Effector memory CD8-positive, alpha-beta T cell (primary cell): ENCODE results near the gene CLDN15.

ENCODE experiments used
- ATAC-seq: fragments of 150-1000 bp; cut with Tn5 transposase; replicated peaks from 2 replicates; pipeline ENCODE4 v1.10.0; 2021; ENCODE audit warnings: mild to moderate bottlenecking, moderate library complexity
- DNase-seq, 3 experiments: peaks; one replicate each; pipeline ENCODE4 v3.0.0; 2021
- H3K27ac Mint-ChIP-seq, 2 donors: one replicate each; pipeline ENCODE4 v1.8.0; 2022; ENCODE audit warnings: mild to moderate bottlenecking in 2 of 2, mixed read lengths in 2 of 2, moderate library complexity in 2 of 2
- H3K27me3 Mint-ChIP-seq, 2 donors: one replicate each; pipeline ENCODE4 v1.8.0; 2022; ENCODE audit warnings: mixed read lengths in 2 of 2
- H3K36me3 Mint-ChIP-seq: one replicate; pipeline ENCODE4 v1.8.0; 2022; ENCODE audit warnings: mild to moderate bottlenecking, moderate library complexity, mixed read lengths; ENCODE audit not compliant: insufficient read depth
- H3K4me1 Mint-ChIP-seq, 2 donors: one replicate each; pipeline ENCODE4 v1.8.0; 2022; ENCODE audit warnings: low read depth in 2 of 2, mixed read lengths in 2 of 2
- H3K4me3 Mint-ChIP-seq, 2 donors: one replicate each; pipeline ENCODE4 v1.8.0; 2022; ENCODE audit warnings: mild to moderate bottlenecking in 2 of 2, mixed read lengths in 2 of 2, moderate library complexity in 2 of 2
- H3K9me3 Mint-ChIP-seq, 2 donors: one replicate each; pipeline ENCODE4 v1.8.0; 2022; ENCODE audit warnings: mixed read lengths in 2 of 2

CLDN15 gene

GRCh38 chr7:101225650-101226049 is 12.0 kb downstream of the CLDN15 start:
- DNase-seq, result no peak
- Mint-ChIP-seq H3K27ac (no peak overlapping the region), H3K4me3 (no peak overlapping the region), H3K36me3 (peaks cover 62% of the 10 kb centered on the region), H3K27me3 (no peaks in the 10 kb centered on the region), H3K4me1 (peaks cover 17 to 20% of the 10 kb centered on the region in 2 donors), H3K9me3 (no peaks in the 10 kb centered on the region)
- no peak for ATAC-seq

- H3K4me1 Mint-ChIP-seq, result peaks cover 27 to 33% of the 10 kb centered on the region in 2 donors
- DNase-seq (no peak), ATAC-seq (no peak)
- H3K27me3 Mint-ChIP-seq, result no peaks in the 10 kb centered on the region
- peaks cover 60% of the 10 kb centered on the region for H3K36me3 Mint-ChIP-seq
- H3K27ac Mint-ChIP-seq, result no peak overlapping the region
- no peak overlapping the region for H3K4me3 Mint-ChIP-seq
- H3K9me3 Mint-ChIP-seq, result no peaks in the 10 kb centered on the region
These were observed 14.1 kb downstream of the CLDN15 start for GRCh38 chr7:101223528-101223927.

DNA sequence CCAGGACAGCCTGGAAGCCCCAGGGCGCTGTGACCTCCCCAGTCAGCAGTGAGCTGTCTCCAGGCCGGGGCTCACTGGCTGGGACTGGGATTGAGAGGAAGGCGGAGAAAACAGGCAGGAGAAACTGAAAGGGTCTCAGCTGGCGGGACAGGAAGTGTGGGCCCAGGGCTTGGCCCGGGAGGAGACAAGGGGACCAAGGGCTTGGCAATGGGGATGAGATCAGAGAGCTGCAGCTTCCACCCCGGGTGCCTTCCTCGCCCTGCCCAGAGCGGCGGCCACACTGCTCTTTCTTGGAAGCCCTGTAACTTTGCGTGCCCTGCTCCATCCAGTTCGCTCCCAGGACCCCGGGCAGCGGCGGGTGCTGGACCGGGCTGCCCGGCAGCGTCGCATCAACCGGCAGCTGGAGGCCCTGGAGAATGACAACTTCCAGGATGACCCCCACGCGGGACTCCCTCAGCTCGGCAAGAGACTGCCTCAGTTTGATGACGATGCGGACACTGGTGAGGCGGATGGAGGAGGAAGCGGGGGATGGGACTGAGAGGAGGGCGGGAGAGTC is 15.2 kb downstream of the CLDN15 start:
- Mint-ChIP-seq H3K27ac (peak overlapping the region in 1 of 2 donors; percentile 78), H3K36me3 (peaks cover 60% of the 10 kb centered on the region), H3K4me3 (no peak overlapping the region)

GRCh38 chr7:101220295-101220694 is 17.3 kb downstream of the CLDN15 start:
- DNase-seq (no peak), ATAC-seq (no peak)
- Mint-ChIP-seq H3K4me1 (peaks cover 44 to 46% of the 10 kb centered on the region in 2 donors), H3K27me3 (no peaks in the 10 kb centered on the region), H3K27ac (peak overlapping the region in 1 of 2 donors; percentile 17), H3K4me3 (peak overlapping the region in 1 of 2 donors; percentile 33), H3K36me3 (peaks cover 56% of the 10 kb centered on the region), H3K9me3 (no peaks in the 10 kb centered on the region)

More for the DNA sequence above, 15.2 kb downstream of the CLDN15 start:
- Mint-ChIP-seq H3K9me3 (no peaks in the 10 kb centered on the region), H3K4me1 (peaks cover 32 to 39% of the 10 kb centered on the region in 2 donors), H3K27me3 (no peaks in the 10 kb centered on the region)
- ATAC-seq, result no peak
- DNase-seq, result no peak

DNA sequence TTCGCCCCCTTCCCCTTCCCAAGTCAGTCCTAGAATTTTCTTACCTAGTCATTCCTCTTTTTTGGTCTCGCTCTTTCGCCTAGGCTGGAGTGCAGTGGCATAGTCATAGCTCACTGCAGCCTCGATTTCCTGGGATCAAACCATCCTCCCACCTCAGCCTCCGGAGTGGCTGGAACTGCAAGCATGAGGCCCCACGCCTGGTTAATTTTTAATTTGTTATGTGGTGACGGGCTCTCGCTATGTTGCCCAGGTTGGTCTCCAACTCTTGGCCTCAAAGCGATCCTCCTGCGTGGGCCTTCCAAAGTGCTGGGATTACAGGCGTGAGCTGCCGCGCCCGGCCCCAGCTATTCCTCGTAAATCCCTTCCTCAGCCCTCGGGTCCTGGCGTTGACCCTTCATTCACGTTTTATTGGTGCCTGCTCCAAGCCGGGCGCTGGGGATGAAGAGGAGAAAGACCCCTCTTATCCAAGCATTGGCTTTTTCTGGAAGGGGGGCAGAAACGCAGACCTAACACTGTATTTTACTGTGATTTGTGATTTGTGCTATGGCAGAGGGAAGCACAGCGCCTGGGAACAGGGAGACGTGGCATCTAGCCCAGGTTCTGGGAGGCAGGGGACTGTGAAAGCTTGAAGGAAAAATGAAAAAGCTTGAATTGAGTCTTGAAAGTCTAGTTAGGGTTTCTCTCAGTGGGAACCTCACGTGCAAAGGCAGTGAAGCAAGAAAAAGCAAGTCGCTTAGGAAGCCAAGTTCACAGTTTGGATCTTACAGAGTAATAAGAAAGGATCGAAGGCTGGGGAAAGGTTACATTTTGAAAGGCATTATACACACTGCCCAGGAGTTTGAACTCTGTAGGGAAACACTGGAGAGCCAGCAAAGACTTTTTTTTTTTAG is 19.1 kb downstream of the CLDN15 start:
- Mint-ChIP-seq H3K4me1 (peaks cover 44 to 46% of the 10 kb centered on the region in 2 donors), H3K36me3 (peaks cover 48% of the 10 kb centered on the region), H3K27me3 (no peaks in the 10 kb centered on the region), H3K4me3 (peak overlapping the region; percentile 95), H3K27ac (peak overlapping the region; percentile 98), H3K9me3 (no peaks in the 10 kb centered on the region)
- ATAC-seq, result no peak
- DNase-seq, result no peak

DNA sequence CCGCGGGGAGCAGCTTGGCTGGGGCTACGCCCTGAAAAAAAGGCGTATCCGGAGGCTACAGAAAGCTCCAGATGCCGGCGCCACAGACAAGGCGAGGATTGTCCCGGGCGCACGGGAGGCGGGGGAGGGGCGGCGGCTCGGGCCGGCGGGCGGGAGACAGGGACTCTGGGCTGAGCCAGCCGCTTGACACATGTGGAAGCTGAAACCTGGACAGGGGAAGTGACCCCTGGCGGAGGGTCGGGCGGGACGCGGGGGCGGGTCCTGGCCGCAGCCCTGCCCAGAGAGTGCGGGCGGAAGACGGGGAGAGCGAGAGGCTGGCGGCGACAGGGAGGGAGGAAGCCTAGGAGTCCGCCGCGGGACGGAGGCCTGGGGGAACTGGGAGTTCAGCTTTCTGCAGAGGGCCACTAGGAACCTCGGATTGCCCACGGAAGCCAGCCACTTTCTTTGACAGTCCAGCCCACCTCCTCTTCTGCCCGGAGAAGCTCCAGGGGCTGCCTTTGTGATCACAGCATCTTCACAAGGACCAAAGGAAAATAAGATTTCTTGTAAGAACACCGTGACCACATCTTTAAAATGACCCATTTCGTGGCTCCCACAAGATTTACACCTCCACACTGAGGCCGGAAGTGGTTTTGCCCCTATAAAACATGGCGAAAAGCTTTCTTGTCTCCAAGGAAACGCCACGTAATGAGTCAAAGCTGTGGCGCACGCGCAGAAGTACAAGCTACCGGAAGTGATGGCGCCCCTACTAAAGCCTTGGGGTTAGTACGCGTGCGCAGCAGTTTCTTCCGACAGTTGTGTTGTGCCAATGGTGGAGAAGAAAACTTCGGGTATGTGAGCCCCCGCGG is 20.0 kb downstream of the CLDN15 start, which contains the start of the genes PLOD3 and ZNHIT1:
Gene PLOD3 (minus strand): TSS at position 194 of the 848 bp plus-strand sequence. CDS start 307 bp downstream, outside the sequence.
Gene ZNHIT1 (plus strand): TSS at position 778 of the 848 bp plus-strand sequence. CDS start 31 bp downstream, at position 809.
- ATAC-seq (peak; percentile 85), DNase-seq (peak; percentile 93 to 96 (median 94))
- H3K4me3 Mint-ChIP-seq, result peak within 1 kb of the TSS; percentile 95
- no peaks in the 10 kb centered on the region for H3K9me3 Mint-ChIP-seq
- H3K27me3 Mint-ChIP-seq, result no peaks in the 10 kb centered on the region
- peak within 1 kb of the TSS; percentile 98 for H3K27ac Mint-ChIP-seq
- H3K4me1 Mint-ChIP-seq, result peaks cover 44 to 46% of the 10 kb centered on the region in 2 donors
- peaks cover 43% of the 10 kb centered on the region for H3K36me3 Mint-ChIP-seq

DNA sequence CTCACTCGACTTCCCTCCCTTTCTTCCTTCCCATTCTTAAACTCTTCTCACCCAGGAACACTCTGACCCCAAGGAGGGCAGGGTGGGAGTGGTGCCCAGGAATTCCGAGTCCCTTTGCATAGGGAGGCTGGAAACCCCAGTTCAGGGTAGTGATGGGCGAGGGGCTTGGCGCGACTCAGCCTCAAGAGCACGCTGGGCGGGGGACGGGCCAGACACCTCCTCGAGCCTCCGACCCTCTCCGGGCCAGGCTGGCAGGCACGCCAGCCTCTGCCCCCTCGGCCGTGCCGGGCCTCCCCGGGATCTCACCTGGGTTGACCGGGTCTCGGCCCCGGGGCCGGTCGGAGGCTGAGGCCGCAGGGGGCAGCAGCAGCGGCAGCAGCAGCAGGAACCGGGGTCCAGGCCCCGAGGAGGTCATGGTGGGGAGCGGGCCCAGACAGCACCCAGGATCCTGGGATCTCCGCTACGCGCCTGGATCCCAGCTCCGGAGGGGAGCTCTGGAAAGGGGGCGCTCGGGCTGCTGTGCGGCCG is 20.7 kb downstream of the CLDN15 start:
- H3K27me3 Mint-ChIP-seq, result no peaks in the 10 kb centered on the region
- H3K4me1 Mint-ChIP-seq, result peaks cover 41 to 42% of the 10 kb centered on the region in 2 donors
- ATAC-seq (no peak), DNase-seq (peak in 1 of 3 experiments; percentile 10)
- peak overlapping the region; percentile 95 for H3K4me3 Mint-ChIP-seq
- peak overlapping the region; percentile 65 to 98 for H3K27ac Mint-ChIP-seq
- H3K9me3 Mint-ChIP-seq, result no peaks in the 10 kb centered on the region
- peaks cover 39% of the 10 kb centered on the region for H3K36me3 Mint-ChIP-seq

GRCh38 chr7:101216001-101216859 is 21.4 kb downstream of the CLDN15 start:
- H3K36me3 Mint-ChIP-seq, result peaks cover 35% of the 10 kb centered on the region
- ATAC-seq, result no peak

DNA sequence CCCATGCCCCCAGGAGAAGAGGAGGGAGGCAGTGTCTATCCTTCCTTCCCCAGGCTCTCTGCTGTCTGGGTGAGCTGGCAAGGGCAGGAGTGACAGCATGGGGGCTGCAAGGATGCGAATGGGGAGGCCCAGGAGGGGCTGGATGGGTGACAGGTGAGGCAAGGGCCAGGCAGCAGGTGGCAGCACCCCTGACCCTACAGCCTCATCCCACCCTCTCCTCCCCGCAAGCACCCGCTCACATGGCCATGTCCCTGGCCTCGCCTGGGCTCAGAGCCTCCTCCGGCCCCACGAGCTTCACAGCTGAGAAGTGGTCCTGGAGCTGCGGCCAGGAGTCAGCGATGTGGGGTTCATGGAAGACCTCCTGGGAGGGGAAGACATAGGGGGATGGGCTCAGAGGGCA is 25.6 kb downstream of the CLDN15 start:
- Mint-ChIP-seq H3K9me3 (no peaks in the 10 kb centered on the region), H3K4me3 (no peak overlapping the region), H3K36me3 (peaks cover 35% of the 10 kb centered on the region)

More at GRCh38 chr7:101216001-101216859, 21.4 kb downstream of the CLDN15 start:
- H3K4me3 Mint-ChIP-seq, result peak overlapping the region; percentile 95
- no peak for DNase-seq
- H3K4me1 Mint-ChIP-seq, result peaks cover 34 to 35% of the 10 kb centered on the region in 2 donors
- no peaks in the 10 kb centered on the region for H3K9me3 Mint-ChIP-seq
- no peaks in the 10 kb centered on the region for H3K27me3 Mint-ChIP-seq
- H3K27ac Mint-ChIP-seq, result peak overlapping the region; percentile 65 to 98

DNA sequence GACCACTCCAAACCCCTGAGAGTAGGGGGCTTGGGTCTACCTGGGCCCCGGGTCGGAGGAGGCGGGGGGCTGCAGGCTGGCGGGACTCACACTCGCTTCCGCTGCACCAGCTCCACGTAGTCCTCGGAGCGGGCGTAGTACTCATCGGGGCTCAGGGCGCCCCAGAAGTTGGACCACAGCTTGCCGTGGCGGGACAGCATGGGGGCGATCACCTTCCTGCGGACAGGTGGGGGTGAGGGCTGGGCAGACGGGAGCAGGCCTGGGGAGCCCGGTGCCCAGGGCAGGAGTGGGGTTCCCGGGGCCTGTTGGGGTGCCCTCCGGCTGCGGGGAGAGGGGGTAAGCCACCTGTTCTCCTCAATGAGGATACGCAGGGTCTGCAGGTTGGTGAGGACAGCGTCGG is 26.1 kb downstream of the CLDN15 start:
- ATAC-seq (no peak), DNase-seq (no peak)
- H3K9me3 Mint-ChIP-seq, result no peaks in the 10 kb centered on the region
- no peaks in the 10 kb centered on the region for H3K27me3 Mint-ChIP-seq
- no peak overlapping the region for H3K4me3 Mint-ChIP-seq
- no peak overlapping the region for H3K27ac Mint-ChIP-seq
- H3K4me1 Mint-ChIP-seq, result peaks cover 5 to 7% of the 10 kb centered on the region in 2 donors
- H3K36me3 Mint-ChIP-seq, result peaks cover 33% of the 10 kb centered on the region

More for the DNA sequence above, 25.6 kb downstream of the CLDN15 start:
- ATAC-seq (no peak), DNase-seq (no peak)
- Mint-ChIP-seq H3K4me1 (peaks cover 7 to 11% of the 10 kb centered on the region in 2 donors), H3K27ac (no peak overlapping the region), H3K27me3 (no peaks in the 10 kb centered on the region)

DNA sequence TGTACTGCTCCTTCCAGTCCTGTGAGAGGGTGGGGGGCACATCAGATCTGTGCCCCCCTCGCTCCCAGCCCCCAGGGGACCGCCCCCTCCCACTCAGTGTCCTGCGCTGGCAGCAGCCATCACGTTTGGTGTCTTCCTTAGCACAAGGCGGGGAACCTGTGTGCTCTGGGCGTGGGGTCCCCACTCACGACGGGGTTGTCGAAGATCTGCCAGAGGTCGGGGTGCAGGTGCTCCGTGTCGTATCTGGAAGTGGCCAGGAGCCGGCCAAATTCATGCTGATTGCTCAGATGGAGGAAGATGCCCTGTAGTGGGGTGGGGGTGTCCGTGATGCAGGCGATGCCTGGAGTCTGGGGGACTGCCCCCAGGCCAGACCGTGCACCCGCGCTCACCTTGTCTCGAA is 27.5 kb downstream of the CLDN15 start:
- no peak overlapping the region for H3K27ac Mint-ChIP-seq
- H3K27me3 Mint-ChIP-seq, result no peaks in the 10 kb centered on the region
- DNase-seq, result no peak
- H3K36me3 Mint-ChIP-seq, result peaks cover 27% of the 10 kb centered on the region
- H3K4me1 Mint-ChIP-seq, result peaks cover 0 to 2% of the 10 kb centered on the region in 2 donors
- no peak for ATAC-seq
- no peak overlapping the region for H3K4me3 Mint-ChIP-seq
- H3K9me3 Mint-ChIP-seq, result no peaks in the 10 kb centered on the region

DNA sequence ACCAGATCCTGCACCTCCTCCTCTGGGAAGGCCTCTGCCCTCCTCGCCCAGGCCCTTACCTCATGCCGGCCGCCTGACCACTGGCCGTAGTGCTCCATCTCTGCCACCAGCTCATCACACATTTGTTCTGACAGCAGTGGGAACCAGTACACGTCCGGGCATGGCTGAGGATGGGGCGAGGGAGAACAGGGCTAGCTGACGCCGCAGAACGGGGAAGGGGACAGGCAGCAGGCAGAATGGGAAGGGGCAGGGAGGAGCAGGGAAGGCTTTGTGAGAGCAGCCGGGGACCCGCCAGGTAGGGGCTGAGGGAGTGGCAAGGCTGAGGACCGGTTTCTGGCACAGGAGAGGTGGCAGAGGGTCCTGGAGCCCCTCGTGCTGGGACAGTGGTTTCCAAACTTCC is 28.8 kb downstream of the CLDN15 start:
- peaks cover 25% of the 10 kb centered on the region for H3K36me3 Mint-ChIP-seq
- no peaks in the 10 kb centered on the region for H3K9me3 Mint-ChIP-seq
- no peak for ATAC-seq
- H3K27ac Mint-ChIP-seq, result no peak overlapping the region
- H3K4me3 Mint-ChIP-seq, result no peak overlapping the region
- H3K27me3 Mint-ChIP-seq, result no peaks in the 10 kb centered on the region
- H3K4me1 Mint-ChIP-seq, result peaks cover 0 to 4% of the 10 kb centered on the region in 2 donors
- no peak for DNase-seq
